HepG2 (cell line): ENCODE results near the gene ARID1A. TPM values are rescaled to one million over a fixed set of nuclear protein-coding genes. Genes with fewer than 3 reads are reported as not detected.

Source experiments
- ATF3 ChIP-seq: sonication (generic); formaldehyde crosslinking; IDR thresholded peaks from 2 replicates; pipeline ENCODE4 v1.4.0; 2020; ENCODE audit warnings: missing genetic modification reagents
- CSRNP2 ChIP-seq: sonication (generic); formaldehyde crosslinking; conservative IDR thresholded peaks from 2 replicates; pipeline ENCODE4 v1.8.0; 2022; ENCODE audit warnings: low read depth, missing genetic modification reagents
- DPF2 ChIP-seq: sonication (generic); formaldehyde crosslinking; IDR thresholded peaks from 2 replicates; pipeline ENCODE4 v1.4.0; 2020; ENCODE audit warnings: mild to moderate bottlenecking, low read depth, missing genetic modification reagents, borderline replicate concordance
- EP300 ChIP-seq, 3 experiments: sonication (generic) in 1 of 3; formaldehyde crosslinking in 1 of 3; IDR thresholded peaks; 2 replicates each; pipeline versions ENCODE4 v1.5.1 to v1.6.1; 2011 to 2020; ENCODE audit warnings: low read depth in 2 of 3, low read length in 2 of 3, borderline replicate concordance in 1 of 3, improper control_type of control experiment in 1 of 3, mild to moderate bottlenecking in 1 of 3, missing genetic modification reagents in 1 of 3, moderate library complexity in 1 of 3
- ERF ChIP-seq: IDR thresholded peaks from 2 replicates; pipeline ENCODE4 v1.6.1; 2018; ENCODE audit warnings: missing biosample characterization, missing genetic modification reagents
- HDAC6 ChIP-seq: fragments of 200-600 bp; sonication (generic); IDR thresholded peaks from 2 replicates; pipeline ENCODE4 v1.7.0; 2017; ENCODE audit warnings: mild to moderate bottlenecking, antibody characterized with exemption, low read length, low read depth
- ISL2 ChIP-seq: sonication (generic); formaldehyde crosslinking; IDR thresholded peaks from 2 replicates; pipeline ENCODE4 v1.5.0; 2020; ENCODE audit warnings: missing genetic modification reagents
- KDM5A ChIP-seq: fragments of 200-600 bp; sonication (generic); IDR thresholded peaks from 2 replicates; pipeline ENCODE4 v1.7.0; 2018; ENCODE audit warnings: antibody characterized with exemption, mild to moderate bottlenecking, low read length, borderline replicate concordance
- LBX2 ChIP-seq: sonication (generic); formaldehyde crosslinking; IDR thresholded peaks from 2 replicates; pipeline ENCODE4 v1.5.0; 2020; ENCODE audit warnings: missing genetic modification reagents, mild to moderate bottlenecking, borderline replicate concordance
- MLX ChIP-seq: IDR thresholded peaks from 2 replicates; pipeline ENCODE4 v1.6.1; 2016
- NKX3-1 ChIP-seq: sonication (generic); formaldehyde crosslinking; IDR thresholded peaks from 2 replicates; pipeline ENCODE4 v1.5.0; 2020; ENCODE audit warnings: missing genetic modification reagents
- POLR2AphosphoS5 ChIP-seq: IDR thresholded peaks from 2 replicates; pipeline ENCODE4 v1.6.1; 2012; ENCODE audit warnings: low read depth, low read length
- PRDM4 ChIP-seq: sonication (generic); formaldehyde crosslinking; IDR thresholded peaks from 2 replicates; pipeline ENCODE4 v1.9.0; 2021; ENCODE audit warnings: missing genetic modification reagents, borderline replicate concordance
- SMC3 ChIP-seq: IDR thresholded peaks from 2 replicates; pipeline ENCODE4 v1.6.1; 2011; ENCODE audit warnings: low read length, improper control_type of control experiment
- SRY ChIP-seq: sonication (generic); formaldehyde crosslinking; IDR thresholded peaks from 2 replicates; pipeline ENCODE4 v1.8.0; 2022; ENCODE audit warnings: mild to moderate bottlenecking, missing genetic modification reagents
- ZFP91 ChIP-seq: sonication (generic); formaldehyde crosslinking; IDR thresholded peaks from 2 replicates; pipeline ENCODE4 v1.9.0; 2022; ENCODE audit warnings: missing genetic modification reagents, mild to moderate bottlenecking, borderline replicate concordance
- ZNF232 ChIP-seq: sonication (generic); formaldehyde crosslinking; IDR thresholded peaks from 2 replicates; pipeline ENCODE4 v1.4.0; 2020; ENCODE audit warnings: missing genetic modification reagents, borderline replicate concordance
- ZNF720 ChIP-seq: sonication (generic); formaldehyde crosslinking; IDR thresholded peaks from 2 replicates; pipeline ENCODE4 v1.4.0; 2020; ENCODE audit warnings: missing genetic modification reagents
- ZNF746 ChIP-seq: sonication (generic); formaldehyde crosslinking; IDR thresholded peaks from 2 replicates; pipeline ENCODE4 v1.8.0; 2022; ENCODE audit warnings: mild to moderate bottlenecking, missing genetic modification reagents
- ZNF883 ChIP-seq: sonication (generic); formaldehyde crosslinking; IDR thresholded peaks from 2 replicates; pipeline ENCODE4 v1.5.1; 2020; ENCODE audit warnings: mild to moderate bottlenecking, missing genetic modification reagents; ENCODE audit errors: not compliant biosample characterization
- polyA plus RNA-seq, 8 experiments: library from polyadenylated mRNA; depleted of rRNA in 3 of 8; stranded (reverse) in 7 of 8; unstranded in 1 of 8; fragments of >200 nt; fragmentation: Illumina TruSeq in 4 of 8; extraction: Trizol in 4 of 8; gene quantifications; 2 replicates each; pipeline versions ENCODE4 v1.2.1 to v1.2.3, GENCODE V29; 2011 to 2016; ENCODE audit warnings: low read depth in 4 of 8, missing spikeins in 1 of 8, mixed read lengths in 1 of 8; ENCODE audit not compliant: insufficient read depth in 1 of 8
- total RNA-seq, 5 experiments: library from RNA; depleted of rRNA; stranded (reverse); fragments of >200 nt; fragmentation: Illumina TruSeq; extraction: Trizol; gene quantifications; 2 replicates each; pipeline ENCODE4 v1.2.3, GENCODE V29; 2016; ENCODE audit warnings: low read depth in 1 of 5
- TF ChIP-seq, protein P1 (sequence below): IDR thresholded peaks from 2 replicates; pipeline ENCODE4 v1.6.1; 2018; ENCODE audit warnings: missing genetic modification reagents

Gene ARID1A
- total and polyA plus RNA-seq, 2 of the 13 experiments (the other 11 are each of a cell fraction or from before 2014, with no cell fraction given), result 11.9 to 15.9 TPM

GRCh38 chr1:26771643-26772321, 76.0 kb downstream of the ARID1A start (continued):
- TF ChIP-seq MLX (CRISPR knock-in tag), result no peak
- no peak for TF ChIP-seq SRY (CRISPR knock-in tag)
- TF ChIP-seq ISL2, result no peak
- TF ChIP-seq DPF2 (CRISPR knock-in tag), result no peak
- peak; percentile 84 for TF ChIP-seq ATF3
- TF ChIP-seq LBX2 (CRISPR knock-in tag), result no peak
- TF ChIP-seq EP300 (IDR thresholded peaks at IDR 0.05; ENCODE audit: low read depth in 2 of 2, low read length in 2 of 2), result peak in 1 of 2 experiments; percentile 27; a peak in 1 of 4 replicates
- TF ChIP-seq EP300 (CRISPR knock-in tag; IDR thresholded peaks at IDR 0.05; ENCODE audit: borderline replicate concordance), result no peak
- no peak for TF ChIP-seq POLR2AphosphoS5
- TF ChIP-seq ZNF746 (CRISPR knock-in tag), result no peak
- TF ChIP-seq ERF (CRISPR knock-in tag), result peak; percentile 49; the same call in 1 of the 2 replicates
- no peak for TF ChIP-seq PRDM4 (CRISPR knock-in tag)
- 0 out of 2 replicates have a peak, but pooled peaks have one; percentile 21 for TF ChIP-seq ZFP91
- no peak for TF ChIP-seq CSRNP2 (CRISPR knock-in tag)
- no peak for TF ChIP-seq ZNF232 (CRISPR knock-in tag)
- no peak for TF ChIP-seq ZNF883 (CRISPR knock-in tag)
- TF ChIP-seq, protein P1, sequence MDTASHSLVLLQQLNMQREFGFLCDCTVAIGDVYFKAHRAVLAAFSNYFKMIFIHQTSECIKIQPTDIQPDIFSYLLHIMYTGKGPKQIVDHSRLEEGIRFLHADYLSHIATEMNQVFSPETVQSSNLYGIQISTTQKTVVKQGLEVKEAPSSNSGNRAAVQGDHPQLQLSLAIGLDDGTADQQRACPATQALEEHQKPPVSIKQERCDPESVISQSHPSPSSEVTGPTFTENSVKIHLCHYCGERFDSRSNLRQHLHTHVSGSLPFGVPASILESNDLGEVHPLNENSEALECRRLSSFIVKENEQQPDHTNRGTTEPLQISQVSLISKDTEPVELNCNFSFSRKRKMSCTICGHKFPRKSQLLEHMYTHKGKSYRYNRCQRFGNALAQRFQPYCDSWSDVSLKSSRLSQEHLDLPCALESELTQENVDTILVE (CRISPR knock-in tag), result peak; percentile 31; the same call in 1 of the 2 replicates
- TF ChIP-seq ZNF720 (CRISPR knock-in tag), result no peak
- peak; percentile 11; the same call in 1 of the 2 replicates for TF ChIP-seq SMC3
- no peak for TF ChIP-seq NKX3-1 (CRISPR knock-in tag)
- TF ChIP-seq KDM5A, result no peak
- no peak for TF ChIP-seq HDAC6
